NCI-H460 (cell line): ENCODE measurements around the gene ZNF217. TPM values are rescaled to one million over a fixed set of nuclear protein-coding genes. Genes with fewer than 3 reads are reported as not detected.
A peak's percentile ranks its signal among the peaks of the same experiment; 100 is the strongest.
"Not testable (repeated sequence)": the region's sequence is repeated elsewhere in the genome, so short reads cannot be mapped to it uniquely, and the experiment has no call there.

Experiments used
- DNase-seq: peaks from one replicate; pipeline ENCODE4 v3.0.0-alpha.2; 2016; ENCODE audit warnings: low read depth; ENCODE audit errors: extremely low read depth
- small RNA-seq, 2 experiments: library from RNA; depleted of rRNA; stranded (forward); fragments of <200 nt; gene quantifications; one replicate each; pipeline ENCODE3, GENCODE V24; 2014
- total RNA-seq: library from RNA; depleted of rRNA; stranded (reverse); fragments of >200 nt; shearing (Covaris generic); gene quantifications from 2 replicates; pipeline ENCODE4 v1.2.3, GENCODE V29; 2014

Gene ZNF217
- total RNA-seq, 1 experiment from 2014 or later = 22.1 TPM

DNA sequence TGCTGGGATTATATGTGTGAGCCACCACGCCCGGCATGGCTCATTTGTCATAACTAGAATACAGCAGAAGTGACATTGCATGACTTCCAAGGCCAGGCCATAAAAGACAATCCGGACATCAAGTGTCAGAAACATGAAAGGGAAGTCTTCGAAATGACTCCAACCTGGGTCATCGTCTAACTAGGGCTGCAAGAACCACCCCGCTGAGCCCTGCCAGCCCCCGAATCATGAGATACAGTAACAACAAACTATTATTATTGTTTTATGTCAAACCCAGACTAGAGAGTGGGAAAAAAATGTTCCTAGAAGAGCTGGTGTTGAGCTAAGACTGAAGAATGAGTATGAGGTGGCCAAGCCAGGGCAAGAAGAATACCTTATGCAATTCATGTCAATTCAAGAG, 59.6 kb downstream of the ZNF217 start:
- no peak for DNase-seq

DNA sequence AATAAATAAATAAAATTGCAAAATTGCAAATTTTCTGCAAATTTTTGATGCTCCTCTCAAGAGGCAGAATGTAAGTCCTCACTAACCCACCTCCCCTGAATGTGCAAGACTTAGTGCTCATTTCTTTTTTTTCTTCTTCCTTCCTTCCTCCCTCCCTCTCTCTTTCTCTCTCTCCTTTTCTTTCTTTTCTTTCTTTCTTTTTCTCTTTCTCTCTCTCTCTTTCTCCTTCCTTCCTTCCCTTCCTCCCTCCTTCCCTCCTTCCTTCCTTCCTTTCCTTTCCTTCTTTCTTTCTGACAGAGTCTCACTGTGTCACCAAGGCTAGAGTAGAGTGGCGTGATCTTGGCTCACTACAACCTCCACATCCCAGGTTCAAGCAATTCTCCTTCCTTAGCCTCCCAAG, 60.1 kb downstream of the ZNF217 start:
- DNase-seq = no peak

GRCh38 chr20:53532654-53533312, 60.9 kb downstream of the ZNF217 start:
- DNase-seq = not testable (repeated sequence)

GRCh38 chr20:53530440-53530839, 63.2 kb downstream of the ZNF217 start:
- no peak for DNase-seq

DNA sequence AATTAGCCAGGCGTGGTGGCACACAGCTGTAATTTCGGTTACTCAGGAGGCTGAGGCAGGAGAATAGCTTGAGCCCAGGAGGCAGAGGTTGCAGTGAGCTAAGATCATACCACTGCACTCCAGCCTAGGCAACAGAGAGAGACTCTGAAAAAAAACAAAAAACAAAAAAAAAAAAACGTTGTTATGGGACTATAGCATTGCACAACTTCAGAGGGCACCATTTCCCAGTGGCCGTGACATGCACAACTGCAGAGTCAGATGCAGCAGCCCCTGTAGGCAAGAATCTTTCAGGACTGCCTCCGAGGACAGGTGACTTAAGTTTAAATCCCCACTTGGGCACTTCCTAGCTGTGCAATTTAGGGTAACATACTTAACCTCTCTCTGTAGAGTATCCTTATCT, 64.0 kb downstream of the ZNF217 start:
- DNase-seq = no peak

DNA sequence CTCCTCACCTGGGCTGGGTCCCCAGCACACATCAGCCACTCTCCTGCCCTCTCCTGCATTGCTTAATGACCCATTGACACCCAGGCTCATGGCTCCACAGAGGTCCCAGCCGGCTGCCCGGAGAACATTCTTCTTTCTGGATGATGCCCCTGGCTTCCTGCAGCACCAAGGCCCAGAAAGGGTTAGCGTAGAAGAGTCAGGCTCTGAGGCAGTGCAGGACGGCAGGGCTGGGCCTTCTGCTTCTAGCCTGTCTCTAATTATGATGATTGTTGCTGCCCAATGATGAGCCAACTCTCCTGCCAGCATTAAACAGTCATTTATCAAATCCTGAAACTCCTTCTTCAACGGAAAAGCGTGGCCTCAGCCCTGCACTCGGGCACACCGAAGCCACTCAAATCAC, 66.4 kb downstream of the ZNF217 start:
- no peak for DNase-seq

DNA sequence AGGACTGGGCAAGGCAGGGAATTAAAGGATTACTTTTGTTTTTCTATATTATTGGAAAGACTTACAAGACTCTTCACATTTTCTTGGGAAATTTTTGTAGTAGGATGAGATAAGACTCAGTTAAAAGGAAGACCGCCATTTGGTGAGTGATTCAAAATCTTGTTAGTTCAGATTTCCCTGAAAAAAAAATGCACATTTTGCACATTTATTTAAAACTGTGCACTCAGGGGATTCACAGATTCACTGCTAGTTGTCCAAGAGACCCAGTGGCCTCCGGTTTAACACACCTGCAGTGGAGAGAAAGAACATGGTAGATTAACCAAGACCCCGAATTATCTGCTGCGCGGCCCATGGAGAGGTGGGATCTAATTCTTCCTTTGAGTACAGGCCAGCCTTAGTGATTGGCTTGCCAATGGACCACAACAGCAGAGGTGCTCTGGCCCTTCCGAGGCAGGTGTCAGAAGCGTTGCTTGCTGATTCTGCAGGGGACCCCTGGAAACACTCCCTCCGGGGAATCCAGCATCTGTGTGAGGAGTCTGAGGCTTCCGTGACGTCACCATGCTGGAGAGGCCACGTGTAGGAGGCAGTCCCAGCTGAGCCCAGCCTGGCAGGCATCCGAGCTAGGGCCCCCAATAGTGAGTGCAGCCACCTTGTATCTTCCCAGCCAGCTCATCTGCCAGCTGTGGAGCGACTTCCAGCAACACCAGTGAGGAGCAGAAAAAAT, 68.9 kb downstream of the ZNF217 start:
- no peak for DNase-seq

- DNase-seq = not testable (repeated sequence)
Observed at GRCh38 chr20:53523615-53524014, 70.0 kb downstream of the ZNF217 start.

- DNase-seq = no peak
Observed at GRCh38 chr20:53522696-53523095, 70.9 kb downstream of the ZNF217 start.

DNA sequence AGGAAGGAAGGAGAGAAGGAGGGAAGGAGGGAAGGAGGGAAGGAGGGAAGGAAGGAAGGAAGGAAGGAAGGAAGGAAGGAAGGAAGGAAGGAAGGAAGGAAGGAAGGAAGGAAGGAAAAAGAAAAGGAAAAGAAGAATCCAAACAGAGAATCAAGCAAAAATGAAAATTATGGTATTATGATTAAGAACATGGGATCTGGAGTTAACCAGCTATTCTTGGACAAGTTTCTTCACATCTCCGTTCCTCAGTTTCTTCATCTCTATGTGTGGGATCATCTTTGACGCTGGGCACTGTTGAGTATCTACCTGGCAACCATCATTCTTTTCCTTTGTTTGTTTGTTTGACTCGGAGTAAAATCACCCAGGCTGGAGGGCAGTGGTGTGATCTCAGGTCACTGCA, 71.6 kb downstream of the ZNF217 start:
- DNase-seq = no peak

GRCh38 chr20:53521421-53521820, 72.2 kb downstream of the ZNF217 start:
- peak; percentile 7 for DNase-seq

- DNase-seq = peak; percentile 6
Observed at GRCh38 chr20:53517146-53517545, 76.5 kb downstream of the ZNF217 start.

Small RNAs within 50 kb of the gene (small RNA-seq; reads per million reads assigned to genes)
- gene RF00019 = 0 reads per million in 2 experiments
